AG09319 (cell line): ENCODE results near the gene NANS.
"Not testable (repeated sequence)": the region's sequence is repeated elsewhere in the genome, so short reads cannot be mapped to it uniquely, and the experiment has no call there.

Experiments used
- DNase-seq: peaks from one replicate; pipeline ENCODE4 v3.0.0-alpha.2; 2010; ENCODE audit warnings: low read depth; ENCODE audit errors: extremely low read depth
- TF ChIP-seq, protein P1 (sequence below): IDR thresholded peaks from 2 replicates; pipeline ENCODE4 v1.5.1; 2011; ENCODE audit warnings: low read depth, mild to moderate bottlenecking, inconsistent platforms, low read length, moderate library complexity

Gene NANS

DNA sequence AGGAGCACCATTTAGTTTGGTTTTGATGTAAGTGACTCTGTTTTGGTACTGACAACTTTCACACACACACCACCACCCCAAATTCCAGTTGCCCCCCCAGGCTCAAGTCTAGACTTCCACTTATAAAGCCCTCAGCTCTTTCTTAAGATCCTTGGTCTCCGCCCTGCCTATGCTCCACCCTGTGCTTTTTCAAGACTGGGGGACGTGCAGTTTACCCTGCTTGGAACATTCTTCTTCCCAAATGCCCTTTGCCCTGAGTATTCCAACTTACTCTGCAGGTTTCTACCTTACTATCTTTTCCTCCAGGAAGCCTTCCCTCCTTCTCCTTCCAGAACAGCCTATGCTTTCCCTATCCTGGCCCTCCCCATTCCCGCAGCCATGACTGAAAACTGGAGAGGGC is 63.9 kb downstream of the NANS start:
- no peak for DNase-seq
- TF ChIP-seq, protein P1, sequence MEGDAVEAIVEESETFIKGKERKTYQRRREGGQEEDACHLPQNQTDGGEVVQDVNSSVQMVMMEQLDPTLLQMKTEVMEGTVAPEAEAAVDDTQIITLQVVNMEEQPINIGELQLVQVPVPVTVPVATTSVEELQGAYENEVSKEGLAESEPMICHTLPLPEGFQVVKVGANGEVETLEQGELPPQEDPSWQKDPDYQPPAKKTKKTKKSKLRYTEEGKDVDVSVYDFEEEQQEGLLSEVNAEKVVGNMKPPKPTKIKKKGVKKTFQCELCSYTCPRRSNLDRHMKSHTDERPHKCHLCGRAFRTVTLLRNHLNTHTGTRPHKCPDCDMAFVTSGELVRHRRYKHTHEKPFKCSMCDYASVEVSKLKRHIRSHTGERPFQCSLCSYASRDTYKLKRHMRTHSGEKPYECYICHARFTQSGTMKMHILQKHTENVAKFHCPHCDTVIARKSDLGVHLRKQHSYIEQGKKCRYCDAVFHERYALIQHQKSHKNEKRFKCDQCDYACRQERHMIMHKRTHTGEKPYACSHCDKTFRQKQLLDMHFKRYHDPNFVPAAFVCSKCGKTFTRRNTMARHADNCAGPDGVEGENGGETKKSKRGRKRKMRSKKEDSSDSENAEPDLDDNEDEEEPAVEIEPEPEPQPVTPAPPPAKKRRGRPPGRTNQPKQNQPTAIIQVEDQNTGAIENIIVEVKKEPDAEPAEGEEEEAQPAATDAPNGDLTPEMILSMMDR = no peak

DNA sequence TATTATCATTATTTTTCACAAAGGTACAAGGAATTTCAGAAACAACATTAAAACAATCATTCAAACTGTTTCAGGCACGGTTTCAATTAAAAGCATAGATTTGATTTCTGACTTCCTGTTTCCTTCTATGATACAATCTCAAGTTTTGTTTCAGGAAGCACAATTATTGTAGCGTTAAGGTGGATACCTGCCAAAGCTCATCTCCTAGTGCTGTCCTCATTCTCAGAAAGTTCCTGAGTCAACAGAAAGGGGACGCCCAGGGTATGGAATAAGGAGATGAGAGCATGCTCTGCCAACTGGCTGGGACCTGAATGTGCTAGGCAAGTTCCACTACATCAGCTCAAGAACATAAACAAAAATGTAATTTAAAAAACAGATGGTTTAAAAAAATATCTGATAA is 64.5 kb downstream of the NANS start:
- TF ChIP-seq, protein P1 = no peak; the same call in 1 of the 2 replicates
- no peak for DNase-seq

DNA sequence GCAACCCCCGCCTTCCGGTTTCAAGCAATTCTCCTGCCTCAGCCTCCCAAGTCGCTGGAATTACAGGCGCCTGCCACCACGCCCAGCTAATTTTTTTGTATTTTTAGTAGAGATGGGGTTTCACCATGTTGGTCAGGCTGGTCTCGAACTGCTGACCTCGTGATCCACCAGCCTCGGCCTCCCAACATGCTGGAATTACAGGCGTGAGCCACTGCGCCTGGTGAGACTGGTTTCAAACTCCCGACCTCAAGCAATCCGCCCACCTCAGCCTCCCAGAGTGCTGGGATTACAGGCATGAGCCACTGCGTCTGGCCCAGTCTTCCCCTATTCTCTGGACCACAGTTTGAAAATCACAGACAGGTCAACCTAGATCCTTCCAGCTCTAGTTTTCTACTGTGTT is 67.6 kb downstream of the NANS start:
- not testable (repeated sequence) for DNase-seq

DNA sequence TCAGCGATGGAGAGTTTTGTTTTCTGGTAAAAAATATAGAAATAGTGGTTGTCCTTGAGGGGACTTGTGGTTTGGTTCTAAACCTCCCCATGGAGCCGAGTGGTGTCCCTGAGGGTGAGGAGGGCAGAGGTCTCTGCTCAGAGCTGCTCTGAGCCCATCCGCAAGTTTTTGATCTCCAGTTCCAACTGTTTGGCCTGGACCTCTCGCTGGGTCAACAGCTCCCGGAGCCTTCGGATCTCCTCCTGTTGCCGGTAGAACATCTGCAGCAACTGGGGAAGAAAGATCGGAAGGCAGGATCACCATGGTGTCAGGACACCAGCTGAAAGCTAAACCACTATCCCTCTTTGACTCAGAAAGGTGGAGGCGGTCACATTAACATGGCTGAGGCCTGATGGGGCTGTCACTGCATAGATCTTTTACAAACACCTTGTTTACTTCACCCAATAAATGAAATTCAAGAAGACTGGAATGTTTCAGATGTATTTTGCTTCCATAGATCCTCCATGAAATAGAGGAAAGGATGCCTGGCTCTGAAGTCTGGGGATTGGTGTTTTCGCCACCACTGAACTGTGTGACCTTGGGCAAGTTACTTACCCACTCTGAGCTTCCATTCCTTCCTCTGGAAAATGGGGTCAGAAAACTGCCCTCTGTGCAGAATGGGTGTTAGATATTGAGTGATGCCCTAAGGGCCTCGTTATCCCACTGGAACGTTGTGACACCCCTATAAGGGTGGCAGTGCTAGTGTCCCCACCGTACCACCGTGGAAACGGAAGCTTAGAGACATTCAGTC is 68.3 kb downstream of the NANS start:
- no peak for DNase-seq
- TF ChIP-seq, protein P1 = no peak

DNA sequence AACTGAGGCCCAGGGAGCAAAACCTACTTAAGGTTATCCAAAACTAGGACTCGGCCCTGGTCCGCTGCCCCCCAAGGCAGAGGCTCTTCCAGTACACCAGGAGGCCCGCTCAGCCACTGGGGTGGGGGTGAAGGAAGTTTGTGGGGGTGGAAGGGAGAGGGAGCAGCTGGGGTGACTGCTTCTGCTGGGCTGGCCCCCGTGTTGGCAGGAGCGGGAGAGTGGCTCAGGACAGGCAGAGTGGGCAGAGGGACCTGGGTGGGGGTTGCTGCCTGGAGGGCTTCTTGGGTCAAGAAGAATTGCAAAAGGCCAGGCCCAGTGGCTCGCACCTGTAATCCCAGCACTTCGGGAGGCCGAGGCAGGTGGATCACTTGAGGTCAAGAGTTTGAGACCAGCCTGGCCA is 70.7 kb downstream of the NANS start:
- TF ChIP-seq, protein P1 = no peak
- no peak for DNase-seq

DNA sequence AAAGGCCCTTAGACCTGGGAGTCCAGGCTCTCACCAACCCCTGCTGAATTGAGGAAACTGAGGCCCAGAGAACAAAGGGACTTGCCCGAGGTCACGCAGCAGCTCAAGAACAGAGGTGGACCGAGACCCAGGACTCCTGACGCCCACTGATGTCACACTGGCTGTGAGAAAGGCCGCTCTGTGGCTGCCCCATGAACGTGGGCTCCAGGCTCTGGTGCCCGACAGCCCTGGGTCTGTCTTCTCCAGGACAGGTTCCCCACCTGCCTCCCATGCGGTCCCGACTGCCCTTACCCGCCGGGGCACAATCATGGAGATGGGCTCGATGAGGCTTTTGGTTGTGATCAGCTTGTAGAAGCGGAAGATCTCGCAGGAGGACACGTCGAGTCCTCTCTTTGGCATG is 71.8 kb downstream of the NANS start:
- TF ChIP-seq, protein P1 = no peak
- DNase-seq = no peak

DNA sequence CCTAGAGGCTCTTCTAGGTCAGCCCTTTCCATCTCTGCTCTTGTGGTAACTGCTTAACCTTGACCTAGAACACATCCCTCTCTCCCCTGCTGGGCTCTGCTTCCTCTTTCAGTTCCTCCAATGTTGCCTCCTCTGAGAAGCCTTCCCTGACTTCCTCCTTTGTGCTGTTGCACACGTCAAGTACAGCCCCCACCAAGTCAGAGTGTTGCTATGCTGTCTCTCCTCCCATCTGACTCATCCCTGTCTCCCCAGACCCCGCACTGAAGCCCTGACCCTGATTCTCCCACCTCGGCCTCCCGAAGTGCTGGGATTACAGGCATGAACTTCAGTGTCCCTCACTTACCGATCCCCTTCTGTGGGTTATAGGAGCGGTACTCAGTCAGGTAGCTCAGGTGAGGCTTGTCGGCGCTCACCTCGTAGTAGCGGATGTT is 72.9 kb downstream of the NANS start:
- DNase-seq = no peak
- TF ChIP-seq, protein P1 = no peak

DNA sequence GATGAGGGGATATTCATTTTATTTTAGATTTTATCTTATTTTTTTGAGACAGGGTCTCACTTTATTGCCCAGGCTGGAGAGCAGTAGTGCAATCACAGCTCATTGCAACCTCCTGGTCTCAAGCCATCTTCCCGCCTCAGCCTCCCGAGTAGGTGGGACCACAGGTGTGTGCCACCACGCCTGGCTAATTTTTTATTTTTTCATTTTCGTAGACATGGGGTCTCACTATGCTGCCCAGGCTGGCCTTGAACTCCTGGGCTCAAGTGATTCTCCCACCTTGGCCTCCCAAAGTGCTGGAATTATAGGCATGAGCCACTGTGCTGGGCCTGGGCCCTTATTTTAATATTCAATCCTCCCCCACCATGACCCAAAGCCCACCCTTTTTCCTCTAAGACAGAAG is 73.5 kb downstream of the NANS start:
- not testable (repeated sequence) for DNase-seq
